LNCaP clone FGC (cell line): Measurements from ENCODE around the gene KIRREL3.

ENCODE experiments used
- DNase-seq: peaks from one replicate; pipeline ENCODE4 v3.0.0-alpha.2; 2011; ENCODE audit warnings: low read depth
- H3K4me3 ChIP-seq: 2 replicates; pipeline ENCODE4 v1.5.1; 2011; ENCODE audit warnings: mild to moderate bottlenecking, low read depth, low read length, control low read depth
- CTCF ChIP-seq: IDR thresholded peaks from 2 replicates; pipeline ENCODE4 v1.5.1; 2012; ENCODE audit warnings: mild to moderate bottlenecking; ENCODE audit not compliant: control insufficient read depth, insufficient read depth; ENCODE audit errors: extremely low read depth

Gene KIRREL3

GRCh38 chr11:126833065-126833464, 167.5 kb downstream of the KIRREL3 start:
- no peak overlapping the region for H3K4me3 ChIP-seq
- DNase-seq, result no peak
- TF ChIP-seq CTCF, result no peak

GRCh38 chr11:126832387-126832786, 168.2 kb downstream of the KIRREL3 start:
- DNase-seq, result no peak
- no peak for TF ChIP-seq CTCF
- H3K4me3 ChIP-seq, result no peak overlapping the region

GRCh38 chr11:126830216-126830806, 170.3 kb downstream of the KIRREL3 start:
- DNase-seq, result no peak
- no peak overlapping the region for H3K4me3 ChIP-seq
- no peak for TF ChIP-seq CTCF

DNA sequence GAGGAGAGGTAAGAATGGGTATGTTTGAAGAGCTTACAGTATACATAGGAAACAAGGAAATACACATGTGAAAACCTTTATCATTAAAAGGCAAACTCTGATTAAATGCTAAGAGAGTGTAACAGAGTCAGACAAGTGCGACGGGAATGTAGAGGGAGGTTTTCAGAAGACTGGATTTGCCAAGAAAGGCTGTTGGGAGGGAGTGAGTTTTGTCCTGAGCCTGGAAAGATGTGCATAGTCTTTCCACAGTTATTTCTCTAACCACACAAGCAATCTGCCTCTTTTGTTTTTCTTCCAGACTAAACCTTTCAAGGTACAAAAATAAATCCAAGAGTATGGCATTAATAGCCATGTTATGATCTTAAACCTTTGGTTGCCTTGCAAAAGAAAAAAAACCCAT, 170.9 kb downstream of the KIRREL3 start:
- DNase-seq, result no peak

GRCh38 chr11:126824035-126824607, 176.4 kb downstream of the KIRREL3 start:
- no peak for TF ChIP-seq CTCF
- peak; percentile 50 for DNase-seq
- no peak overlapping the region for H3K4me3 ChIP-seq

More for the DNA sequence above, 170.9 kb downstream of the KIRREL3 start:
- no peak for TF ChIP-seq CTCF
- no peak overlapping the region for H3K4me3 ChIP-seq

GRCh38 chr11:126823274-126823673, 177.3 kb downstream of the KIRREL3 start:
- TF ChIP-seq CTCF, result no peak
- DNase-seq, result no peak
- H3K4me3 ChIP-seq, result no peak overlapping the region

DNA sequence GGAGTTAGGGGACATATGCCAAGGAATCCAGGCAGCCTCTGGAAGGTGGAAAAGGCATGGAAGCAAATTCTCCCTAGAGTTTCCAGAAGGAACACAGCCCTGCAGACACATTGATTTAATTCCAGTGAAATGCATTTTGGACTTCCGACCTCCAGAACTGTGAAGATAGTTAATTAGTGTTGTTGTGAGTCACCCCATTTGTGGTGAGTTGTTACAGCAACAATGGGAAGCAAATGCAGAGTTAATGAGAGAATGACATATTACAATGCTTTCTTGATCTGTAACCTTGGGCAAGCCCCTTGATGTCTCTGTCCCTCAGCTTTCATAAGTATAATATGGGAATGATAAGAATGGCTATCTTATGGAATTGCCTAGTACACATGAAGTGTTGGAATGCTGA, 178.7 kb downstream of the KIRREL3 start:
- TF ChIP-seq CTCF, result no peak
- no peak overlapping the region for H3K4me3 ChIP-seq
- no peak for DNase-seq
